HepG2 (cell line): ENCODE results near the gene MAP1LC3B. TPM values are rescaled to one million over a fixed set of nuclear protein-coding genes. Genes with fewer than 3 reads are reported as not detected.
A peak's percentile ranks its signal among the peaks of the same experiment; 100 is the strongest.

Source experiments
- AFF4 ChIP-seq: sonication (generic); formaldehyde crosslinking; IDR thresholded peaks from 2 replicates; pipeline ENCODE4 v1.4.0; 2020; ENCODE audit warnings: missing genetic modification reagents
- AHDC1 ChIP-seq: sonication (generic); formaldehyde crosslinking; IDR thresholded peaks from 2 replicates; pipeline ENCODE4 v1.5.1; 2020; ENCODE audit warnings: mild to moderate bottlenecking, missing genetic modification reagents, borderline replicate concordance
- ATF7 ChIP-seq, 2 experiments: fragments of 450-650 bp in 1 of 2; sonication (generic) in 1 of 2; formaldehyde crosslinking in 1 of 2; IDR thresholded peaks; 2 replicates each; pipeline versions ENCODE4 v1.4.0 to v1.6.1; 2016 to 2020; ENCODE audit warnings: antibody characterized with exemption in 1 of 2, mild to moderate bottlenecking in 1 of 2, missing genetic modification reagents in 1 of 2
- HMGXB3 ChIP-seq: sonication (generic); formaldehyde crosslinking; IDR thresholded peaks from 2 replicates; pipeline ENCODE4 v1.4.0; 2020; ENCODE audit warnings: missing genetic modification reagents, borderline replicate concordance
- HOMEZ ChIP-seq: IDR thresholded peaks from 2 replicates; pipeline ENCODE4 v1.6.1; 2016; ENCODE audit warnings: low read depth
- KDM3A ChIP-seq: IDR thresholded peaks from 2 replicates; pipeline ENCODE4 v1.6.1; 2018; ENCODE audit warnings: low read depth, missing compliant biosample characterization
- RBFOX2 ChIP-seq: fragments of 200-400 bp; formaldehyde crosslinking; IDR thresholded peaks from 2 replicates; pipeline ENCODE4 v1.6.1; 2017; ENCODE audit warnings: low read depth, mild to moderate bottlenecking, low read length
- SNAPC2 ChIP-seq: sonication (generic); formaldehyde crosslinking; IDR thresholded peaks from 2 replicates; pipeline ENCODE4 v1.8.1; 2022; ENCODE audit warnings: mild to moderate bottlenecking, missing genetic modification reagents
- TCF7 ChIP-seq: sonication (generic); IDR thresholded peaks from 2 replicates; pipeline ENCODE4 v1.6.1; 2016; ENCODE audit warnings: antibody characterized with exemption, low read depth
- YEATS4 ChIP-seq: sonication (generic); formaldehyde crosslinking; IDR thresholded peaks from 2 replicates; pipeline ENCODE4 v1.4.0; 2020; ENCODE audit warnings: missing genetic modification reagents, borderline replicate concordance
- ZNF333 ChIP-seq: sonication (generic); formaldehyde crosslinking; IDR thresholded peaks from 2 replicates; pipeline ENCODE4 v1.4.0; 2020; ENCODE audit warnings: mild to moderate bottlenecking, missing genetic modification reagents, borderline replicate concordance
- ZNF616 ChIP-seq: sonication (generic); formaldehyde crosslinking; IDR thresholded peaks from 2 replicates; pipeline ENCODE4 v1.5.0; 2020; ENCODE audit warnings: low read depth, mild to moderate bottlenecking, missing genetic modification reagents
- polyA plus RNA-seq, 8 experiments: library from polyadenylated mRNA; depleted of rRNA in 3 of 8; stranded (reverse) in 7 of 8; unstranded in 1 of 8; fragments of >200 nt; fragmentation: Illumina TruSeq in 4 of 8; extraction: Trizol in 4 of 8; gene quantifications; 2 replicates each; pipeline versions ENCODE4 v1.2.1 to v1.2.3, GENCODE V29; 2011 to 2016; ENCODE audit warnings: low read depth in 4 of 8, missing spikeins in 1 of 8, mixed read lengths in 1 of 8; ENCODE audit not compliant: insufficient read depth in 1 of 8
- total RNA-seq, 5 experiments: library from RNA; depleted of rRNA; stranded (reverse); fragments of >200 nt; fragmentation: Illumina TruSeq; extraction: Trizol; gene quantifications; 2 replicates each; pipeline ENCODE4 v1.2.3, GENCODE V29; 2016; ENCODE audit warnings: low read depth in 1 of 5

The MAP1LC3B gene
- total and polyA plus RNA-seq, 2 of the 13 experiments (the other 11 are each of a cell fraction or from before 2014, with no cell fraction given) = 15.7 to 37.4 TPM

- TF ChIP-seq AHDC1 (CRISPR knock-in tag) (peak; percentile 93; the same call in 1 of the 2 replicates), KDM3A (peak; percentile 47), SNAPC2 (CRISPR knock-in tag) (peak; percentile 73; the same call in 1 of the 2 replicates), AFF4 (CRISPR knock-in tag) (peak; percentile 95), ATF7 (IDR thresholded peaks at IDR 0.05) (0 out of 2 replicates have a peak, but pooled peaks have one; percentile 25), ATF7 (CRISPR knock-in tag; IDR thresholded peaks at IDR 0.05) (peak; percentile 66), TCF7 (peak; percentile 100), ZNF616 (CRISPR knock-in tag) (no peak), RBFOX2 (0 out of 2 replicates have a peak, but pooled peaks have one; percentile 37), ZNF333 (CRISPR knock-in tag) (no peak), HMGXB3 (CRISPR knock-in tag) (peak; percentile 88), YEATS4 (CRISPR knock-in tag) (peak; percentile 90), HOMEZ (peak; percentile 20; the same call in 1 of the 2 replicates)
These were observed 9.9 kb upstream of the MAP1LC3B start (continued) for GRCh38 chr16:87382023-87382785.
